PC-3 (cell line): ENCODE measurements around the gene CDK18.
A peak's percentile ranks its signal among the peaks of the same experiment; 100 is the strongest.

Experiments used
- EZH2 ChIP-seq: fragments of 300-600 bp; sonication (generic); IDR thresholded peaks from one replicate; pipeline ENCODE4 v1.6.1; 2017; ENCODE audit warnings: antibody characterized with exemption, mild to moderate bottlenecking, low read length; ENCODE audit not compliant: unreplicated experiment
- TF ChIP-seq, protein P1 (sequence below): fragments of 300-600 bp; sonication (generic); conservative IDR thresholded peaks from 2 replicates; pipeline ENCODE4 v1.5.1; 2017; ENCODE audit warnings: antibody characterized with exemption, low read depth, mild to moderate bottlenecking, low read length

DNA sequence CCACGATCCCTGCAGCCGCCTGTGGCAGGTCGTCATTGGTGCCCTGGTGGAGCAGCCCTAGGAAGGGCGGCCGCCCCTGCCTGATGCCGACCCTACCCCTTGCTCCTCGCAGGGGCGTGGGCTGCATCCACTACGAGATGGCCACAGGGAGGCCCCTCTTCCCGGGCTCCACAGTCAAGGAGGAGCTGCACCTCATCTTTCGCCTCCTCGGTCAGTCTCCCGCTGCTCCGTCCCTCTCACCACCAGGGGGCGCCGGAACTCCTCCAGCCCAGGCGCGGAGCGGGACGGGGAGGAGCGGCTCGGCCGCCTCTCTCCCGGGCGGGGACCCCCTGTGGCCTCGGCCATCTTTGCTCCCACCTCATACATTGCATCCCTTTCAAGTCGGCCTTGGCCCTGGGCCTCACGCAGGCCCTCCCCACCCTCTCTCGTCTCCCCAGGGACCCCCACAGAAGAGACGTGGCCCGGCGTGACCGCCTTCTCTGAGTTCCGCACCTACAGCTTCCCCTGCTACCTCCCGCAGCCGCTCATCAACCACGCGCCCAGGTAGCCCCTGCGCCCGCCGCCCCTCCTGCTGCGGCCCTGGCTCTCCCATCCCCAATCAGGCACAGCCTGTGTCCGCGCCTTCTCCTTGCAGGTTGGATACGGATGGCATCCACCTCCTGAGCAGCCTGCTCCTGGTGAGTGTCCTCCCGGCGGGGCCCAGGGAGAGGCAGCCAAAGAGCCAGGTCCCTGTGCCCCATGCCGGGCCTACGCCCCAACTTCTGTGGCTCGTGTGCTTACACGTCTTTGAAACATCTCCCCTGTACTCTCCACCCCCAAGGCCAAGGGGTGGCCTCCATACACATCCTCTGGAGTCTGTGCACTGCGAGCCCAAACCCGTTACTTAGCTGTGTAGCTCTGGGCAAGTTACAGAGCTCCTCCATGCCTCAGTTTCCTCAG lies 24.7 kb downstream of the CDK18 start:
- TF ChIP-seq, protein P1, sequence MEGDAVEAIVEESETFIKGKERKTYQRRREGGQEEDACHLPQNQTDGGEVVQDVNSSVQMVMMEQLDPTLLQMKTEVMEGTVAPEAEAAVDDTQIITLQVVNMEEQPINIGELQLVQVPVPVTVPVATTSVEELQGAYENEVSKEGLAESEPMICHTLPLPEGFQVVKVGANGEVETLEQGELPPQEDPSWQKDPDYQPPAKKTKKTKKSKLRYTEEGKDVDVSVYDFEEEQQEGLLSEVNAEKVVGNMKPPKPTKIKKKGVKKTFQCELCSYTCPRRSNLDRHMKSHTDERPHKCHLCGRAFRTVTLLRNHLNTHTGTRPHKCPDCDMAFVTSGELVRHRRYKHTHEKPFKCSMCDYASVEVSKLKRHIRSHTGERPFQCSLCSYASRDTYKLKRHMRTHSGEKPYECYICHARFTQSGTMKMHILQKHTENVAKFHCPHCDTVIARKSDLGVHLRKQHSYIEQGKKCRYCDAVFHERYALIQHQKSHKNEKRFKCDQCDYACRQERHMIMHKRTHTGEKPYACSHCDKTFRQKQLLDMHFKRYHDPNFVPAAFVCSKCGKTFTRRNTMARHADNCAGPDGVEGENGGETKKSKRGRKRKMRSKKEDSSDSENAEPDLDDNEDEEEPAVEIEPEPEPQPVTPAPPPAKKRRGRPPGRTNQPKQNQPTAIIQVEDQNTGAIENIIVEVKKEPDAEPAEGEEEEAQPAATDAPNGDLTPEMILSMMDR, result peak; percentile 97
- no peak for TF ChIP-seq EZH2
